Measurements from ENCODE around the gene CDH15. TPM values are rescaled to one million over a fixed set of nuclear protein-coding genes. Genes with fewer than 3 reads are reported as not detected.

CDH15 gene
- total RNA-seq, 1 donor from 2014 or later = 0.07 TPM

DNA sequence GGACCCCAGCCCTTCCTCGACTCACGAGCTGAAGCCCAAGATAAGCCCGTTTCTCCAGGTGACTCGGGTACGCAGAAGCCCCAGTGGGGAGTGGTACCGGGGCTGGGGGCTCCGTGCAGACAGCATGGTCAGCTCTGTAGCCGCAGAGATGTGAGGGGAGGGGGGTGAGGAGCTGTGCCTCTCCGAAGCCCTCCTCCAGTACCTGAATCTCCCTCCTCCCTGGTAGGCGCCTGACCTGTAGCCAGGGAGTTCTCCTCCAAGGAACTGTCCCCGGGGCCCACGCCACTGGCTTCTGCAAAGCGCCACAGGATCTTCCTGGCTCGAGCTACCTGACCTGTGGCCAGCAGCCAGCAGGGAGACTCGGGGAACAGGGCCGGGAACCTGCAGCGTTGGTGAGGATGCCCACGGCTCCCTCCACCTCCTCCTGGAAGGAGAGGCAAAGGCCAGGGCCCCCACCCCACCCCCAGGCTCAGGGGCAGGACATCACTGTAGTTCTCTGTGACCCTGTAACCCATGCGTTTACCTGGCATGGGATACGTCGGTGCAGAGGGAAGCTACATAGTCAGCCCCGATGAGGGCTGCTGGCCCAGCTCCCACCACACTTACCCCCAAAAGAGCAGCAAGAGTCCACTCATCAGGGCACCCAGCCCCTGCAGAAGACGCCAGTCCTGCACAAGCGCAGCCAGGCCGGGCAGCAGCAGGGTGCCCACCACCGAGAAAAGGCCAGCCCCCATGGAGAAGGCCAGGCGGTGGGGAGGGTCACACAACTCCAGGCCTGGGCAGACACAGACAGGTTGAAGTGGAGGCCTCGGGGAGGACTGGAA, 27.1 kb downstream of the CDH15 start:
- DNase-seq (ENCODE audit: low read depth, low spot score) = no peak

DNA sequence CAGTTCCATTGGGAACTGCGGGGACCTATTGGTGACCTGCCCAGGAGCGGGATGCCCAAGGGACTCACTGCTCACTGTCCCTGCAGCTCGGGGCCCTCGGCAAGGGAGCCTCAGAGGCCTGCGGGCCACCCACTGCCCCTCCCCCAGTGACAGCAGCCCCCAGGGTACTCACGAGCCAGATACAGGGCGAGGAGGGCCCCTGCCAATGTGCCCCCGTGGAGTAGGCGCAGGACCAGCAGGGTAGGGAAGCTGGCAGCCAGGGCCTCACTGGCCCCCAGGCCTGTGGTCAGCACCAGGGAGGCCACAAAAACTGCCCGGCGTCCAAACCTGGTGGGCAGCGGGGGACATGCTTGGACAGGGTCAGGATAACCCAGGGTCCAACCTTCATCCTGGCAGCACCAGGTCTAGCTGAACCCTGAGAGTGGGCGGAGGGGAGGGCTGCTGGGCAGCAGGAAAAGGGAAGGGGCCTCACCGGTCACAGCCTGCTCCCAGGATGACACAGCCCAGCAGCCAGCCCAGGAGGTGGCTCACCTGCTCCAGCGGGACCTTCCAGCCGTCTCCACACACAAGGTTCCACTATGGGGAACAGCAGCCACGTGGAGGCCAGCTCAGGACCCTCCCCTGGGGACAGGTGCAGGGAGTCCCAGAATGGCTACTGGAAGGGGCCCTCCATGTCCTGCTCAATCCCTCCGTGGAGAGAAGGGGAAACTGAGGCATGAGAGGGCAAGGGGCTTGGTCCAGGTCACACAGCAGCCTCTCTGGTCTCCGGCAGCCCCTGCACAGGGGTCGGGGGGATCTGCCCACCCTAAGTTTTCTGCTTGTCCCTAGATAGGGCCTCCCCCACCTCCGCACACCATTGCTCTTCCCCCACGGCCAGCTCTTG, 27.9 kb downstream of the CDH15 start:
- no peak for DNase-seq (ENCODE audit: low read depth, low spot score)

DNA sequence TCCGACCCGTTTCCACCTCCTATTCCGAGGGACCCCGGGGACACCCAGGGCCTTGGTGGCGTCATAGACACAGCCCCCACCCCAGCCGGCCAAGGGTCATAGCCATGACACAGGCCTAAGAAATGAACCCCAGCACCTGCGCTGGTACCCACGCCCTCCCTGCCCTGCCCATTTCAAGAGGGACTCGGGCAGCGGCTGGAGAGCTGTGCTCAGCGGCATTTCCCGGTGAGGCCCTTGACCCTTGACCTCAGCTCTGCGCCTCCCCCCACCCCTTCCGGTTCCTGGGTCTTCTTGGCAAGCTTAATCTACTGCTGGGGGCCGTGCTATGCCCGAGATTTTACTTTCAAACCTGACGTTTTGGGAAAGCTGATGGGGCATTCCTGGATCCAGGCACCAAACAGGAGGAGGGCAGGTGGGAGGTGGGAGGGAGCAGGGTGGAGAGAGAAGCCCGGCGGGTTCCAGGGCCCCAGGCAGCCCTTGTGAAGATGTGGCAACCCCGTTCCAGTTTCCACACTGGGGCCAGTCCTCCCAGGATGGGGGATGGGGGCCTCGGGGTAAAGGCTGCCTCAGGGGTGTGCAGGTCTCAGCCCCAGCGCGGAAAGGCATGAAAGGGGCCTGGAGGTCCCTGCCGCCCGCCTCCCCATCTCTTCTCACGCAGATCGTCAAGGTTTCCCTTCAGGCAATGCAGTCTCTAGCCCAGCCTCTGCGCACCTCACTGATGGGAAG, 28.7 kb downstream of the CDH15 start, which contains the start of gene SLC22A31:
SLC22A31 (minus strand) TSS at position 414 of the 726 bp plus-strand sequence; CDS start at position 378, 36 bp downstream.
- DNase-seq (ENCODE audit: low read depth, low spot score) = no peak

DNA sequence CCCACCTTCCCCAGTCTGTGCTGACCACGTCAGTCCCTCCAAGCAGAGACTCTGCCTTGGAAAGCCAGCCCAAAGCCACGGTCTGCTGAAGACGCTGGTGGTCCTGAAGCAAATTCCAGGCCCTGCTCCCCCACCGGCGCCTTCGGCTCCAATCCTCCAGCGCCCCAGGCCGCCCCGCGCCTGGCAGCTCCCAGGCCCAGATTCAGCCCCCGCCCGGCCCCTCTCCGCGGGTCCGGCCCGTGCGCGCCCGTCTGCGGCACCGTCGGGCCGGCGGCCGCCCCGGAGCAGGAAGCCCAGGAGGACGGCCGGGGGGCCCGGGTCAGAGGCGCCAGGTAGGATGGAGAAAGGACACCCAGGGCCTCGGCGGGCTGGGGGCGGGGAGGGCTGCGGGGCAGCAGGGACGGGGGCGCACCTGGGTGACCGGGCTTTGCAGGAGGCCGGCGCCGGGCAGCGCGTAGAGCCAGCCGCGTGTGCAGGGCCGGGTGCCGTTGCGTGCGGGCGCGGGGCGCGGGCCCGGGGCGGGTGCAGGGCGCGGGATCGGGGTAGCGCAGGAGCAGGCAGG, 29.4 kb downstream of the CDH15 start:
- DNase-seq (ENCODE audit: low read depth, low spot score) = no peak

DNA sequence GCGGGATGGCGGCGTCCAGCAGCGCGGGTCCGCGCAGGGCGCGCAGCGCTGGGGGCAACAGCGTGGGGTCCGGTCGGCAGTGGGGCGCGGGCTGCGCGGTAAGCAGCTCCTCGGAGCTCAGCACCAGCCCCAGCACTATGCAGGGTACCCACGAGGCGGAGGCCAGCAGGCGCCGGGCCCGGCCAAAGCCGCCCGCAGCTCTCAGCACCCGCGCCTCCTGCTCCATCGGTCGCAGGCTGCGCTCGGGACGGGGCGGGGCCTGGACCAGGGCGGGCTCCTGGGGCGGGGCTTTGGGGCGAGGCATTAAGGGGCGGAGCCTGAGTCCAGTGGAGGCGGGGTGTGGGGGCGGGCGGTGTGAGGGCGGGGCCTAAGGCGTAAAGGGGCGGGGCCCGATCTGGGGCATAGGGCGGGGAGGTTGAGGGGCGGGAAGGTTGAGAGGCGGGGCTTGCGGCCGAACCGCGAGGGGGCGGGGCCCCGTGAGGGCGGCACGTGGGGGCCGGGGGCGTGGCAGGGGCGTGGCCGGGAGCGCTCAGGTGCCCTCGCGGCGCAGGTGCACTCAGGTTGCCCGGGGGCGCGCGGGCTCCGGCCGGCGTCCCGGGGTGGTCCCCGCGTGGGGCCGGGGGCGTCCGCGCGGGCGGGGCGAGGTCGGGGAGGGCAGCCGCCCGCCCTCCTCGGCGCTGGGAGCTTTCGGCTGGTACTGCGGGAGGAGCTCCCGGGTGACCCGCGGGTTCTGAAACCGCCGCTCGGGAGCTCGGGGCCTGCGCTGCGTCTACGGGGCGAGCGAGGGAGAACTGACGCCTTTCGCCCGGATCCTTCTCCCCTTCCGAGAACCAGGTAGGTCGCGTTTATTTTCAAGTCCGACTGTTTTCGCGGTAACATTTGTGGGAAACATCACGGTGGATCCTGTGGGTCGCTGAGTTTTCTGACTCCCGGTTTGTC, 30.2 kb downstream of the CDH15 start:
- DNase-seq (ENCODE audit: low read depth, low spot score) = no peak

DNA sequence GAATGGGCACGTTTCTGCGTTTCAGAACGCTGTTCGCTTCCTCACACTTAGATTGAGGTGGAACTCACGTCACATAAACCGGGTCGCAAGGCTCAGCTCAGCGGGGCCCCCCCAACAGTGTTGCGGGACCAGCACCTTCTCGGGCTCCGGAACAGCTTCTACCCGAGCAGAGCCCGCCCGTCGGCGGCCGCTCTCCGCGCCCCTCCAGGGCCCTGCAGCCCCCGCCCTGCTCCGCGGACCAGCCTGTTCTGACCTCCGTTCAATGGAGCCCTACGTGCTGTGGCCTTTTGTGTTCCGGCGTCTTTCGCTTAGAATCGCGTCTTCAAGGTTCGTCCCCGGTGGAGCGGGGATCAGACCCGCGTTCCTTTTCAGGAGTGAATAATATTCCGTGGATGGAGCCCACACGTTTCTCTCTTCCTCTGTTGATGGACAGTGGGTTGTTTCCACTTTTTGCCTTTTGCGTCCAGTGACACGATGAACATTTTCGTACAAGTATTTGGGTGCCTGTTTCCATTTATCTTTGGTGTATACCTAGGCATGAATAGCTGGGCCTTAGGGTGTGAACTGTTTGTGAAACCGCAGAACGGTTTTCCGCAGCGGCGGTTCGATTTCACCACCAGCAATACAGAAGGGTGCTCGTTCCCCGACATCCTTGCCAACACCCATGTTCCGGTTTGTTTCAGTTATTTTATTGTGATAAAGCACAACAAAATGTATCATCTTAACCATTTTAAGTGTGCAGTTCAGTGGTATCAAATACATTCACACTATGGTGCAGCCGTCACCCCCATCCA, 31.1 kb downstream of the CDH15 start:
- no peak for DNase-seq (ENCODE audit: low read depth, low spot score)

DNA sequence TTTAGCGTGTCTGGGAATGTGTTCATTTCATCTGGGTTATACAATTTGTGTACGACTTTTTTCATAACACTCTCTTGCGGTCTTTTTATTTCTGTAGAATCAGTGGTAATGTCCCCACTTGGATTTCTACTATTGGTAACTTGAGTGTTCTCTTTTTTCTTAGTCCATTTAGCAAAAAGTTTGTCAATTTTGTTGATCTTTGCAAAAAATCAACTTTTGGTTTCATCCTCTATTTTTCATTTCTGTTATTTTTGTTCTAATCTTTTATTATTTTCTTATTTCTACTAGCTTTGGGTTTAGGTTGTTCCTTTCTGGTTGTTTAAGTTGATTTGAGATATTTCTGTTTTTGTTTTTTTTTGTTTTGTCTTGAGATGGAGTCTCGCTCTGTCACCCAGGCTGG, 36.4 kb downstream of the CDH15 start:
- no peak for DNase-seq (ENCODE audit: low read depth, low spot score)

DNA sequence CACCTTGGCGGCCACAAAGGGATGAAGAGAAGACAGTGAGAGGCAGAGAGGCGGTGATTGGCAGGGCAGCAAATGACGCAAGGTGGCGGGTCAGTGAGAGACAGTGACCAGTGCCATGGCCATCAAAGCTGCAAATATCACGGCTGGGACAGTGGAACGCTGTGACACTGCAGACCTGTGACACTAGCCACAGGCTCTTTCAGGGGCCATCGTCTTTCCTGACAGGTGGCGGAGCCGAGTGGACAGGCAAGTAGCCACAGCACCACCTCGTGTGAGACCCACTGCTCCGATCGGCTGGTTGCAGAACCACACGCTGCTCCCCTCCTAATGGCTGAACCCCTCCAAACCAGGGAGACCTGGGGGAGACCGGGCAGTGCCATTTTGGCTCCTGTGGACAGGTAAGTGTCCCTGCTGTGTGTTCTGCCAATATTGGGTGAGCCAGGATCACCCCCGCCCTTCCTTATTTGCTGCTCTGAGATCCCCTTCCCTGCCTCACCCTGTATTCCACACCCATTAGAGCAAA, 38.0 kb downstream of the CDH15 start:
- no peak for DNase-seq (ENCODE audit: low read depth, low spot score)

DNA sequence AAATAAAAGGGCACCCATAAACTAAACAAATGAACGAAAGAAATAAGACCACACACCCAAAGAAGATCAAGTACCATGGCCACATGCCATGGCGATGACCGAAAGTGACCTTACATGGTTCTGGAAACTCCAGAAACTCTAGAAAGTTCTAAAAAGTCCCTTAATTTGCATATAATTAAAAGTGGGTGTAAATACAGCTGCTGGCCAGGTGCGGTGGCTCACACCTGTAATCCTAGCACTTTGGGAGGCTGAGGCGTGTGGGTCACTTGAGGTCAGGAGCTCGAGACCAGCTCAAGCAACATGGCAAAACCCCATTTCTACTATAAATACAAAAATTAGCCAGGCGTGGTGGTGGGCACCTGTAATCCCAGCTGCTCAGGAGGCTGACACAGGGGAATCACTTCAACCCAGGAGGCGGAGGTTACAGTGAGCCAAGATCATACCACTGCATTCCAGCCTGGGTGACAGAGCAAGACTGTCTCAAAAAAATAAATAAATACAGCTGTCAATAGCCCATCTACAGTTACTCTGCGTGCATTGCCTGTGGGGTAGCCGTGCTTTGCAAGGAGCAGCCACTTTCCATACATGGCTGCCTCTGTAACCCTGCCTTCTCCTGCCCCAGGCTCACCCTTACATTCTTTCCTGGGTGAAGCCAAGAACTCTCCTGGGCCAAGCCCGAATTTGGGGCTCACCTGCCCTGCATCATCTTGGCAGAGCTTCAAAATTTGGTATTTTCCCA, 38.8 kb downstream of the CDH15 start:
- DNase-seq (ENCODE audit: low read depth, low spot score) = no peak

DNA sequence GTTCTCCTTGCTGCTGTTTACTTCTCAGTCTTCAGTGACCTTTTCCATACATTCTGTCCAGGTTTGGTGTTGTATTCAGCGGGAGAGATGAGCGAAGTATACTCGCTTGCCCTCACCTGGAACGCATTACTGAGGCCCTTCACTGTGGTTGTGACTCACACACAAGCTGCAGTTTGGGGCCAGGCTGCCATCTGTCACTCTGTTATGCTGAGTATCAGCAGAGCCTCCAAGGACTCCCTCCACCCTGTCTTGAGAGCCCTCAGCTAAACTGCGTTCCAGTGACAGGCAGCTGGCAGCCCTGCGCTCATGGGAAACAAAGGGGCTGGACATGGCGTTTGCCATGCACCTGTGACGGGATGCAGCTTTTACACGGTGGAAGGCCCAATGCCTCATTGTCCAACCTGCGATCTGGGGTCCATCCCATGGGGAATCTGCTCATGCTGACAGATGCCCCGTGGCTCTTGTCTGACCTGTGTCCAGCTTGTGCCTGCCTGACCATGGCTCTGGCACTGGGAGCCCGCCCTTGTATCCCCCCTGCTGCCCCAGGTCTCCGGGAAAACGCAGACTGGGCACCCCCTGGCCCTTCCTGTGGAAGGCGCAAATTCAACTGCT, 39.5 kb downstream of the CDH15 start:
- DNase-seq (ENCODE audit: low read depth, low spot score) = no peak

DNA sequence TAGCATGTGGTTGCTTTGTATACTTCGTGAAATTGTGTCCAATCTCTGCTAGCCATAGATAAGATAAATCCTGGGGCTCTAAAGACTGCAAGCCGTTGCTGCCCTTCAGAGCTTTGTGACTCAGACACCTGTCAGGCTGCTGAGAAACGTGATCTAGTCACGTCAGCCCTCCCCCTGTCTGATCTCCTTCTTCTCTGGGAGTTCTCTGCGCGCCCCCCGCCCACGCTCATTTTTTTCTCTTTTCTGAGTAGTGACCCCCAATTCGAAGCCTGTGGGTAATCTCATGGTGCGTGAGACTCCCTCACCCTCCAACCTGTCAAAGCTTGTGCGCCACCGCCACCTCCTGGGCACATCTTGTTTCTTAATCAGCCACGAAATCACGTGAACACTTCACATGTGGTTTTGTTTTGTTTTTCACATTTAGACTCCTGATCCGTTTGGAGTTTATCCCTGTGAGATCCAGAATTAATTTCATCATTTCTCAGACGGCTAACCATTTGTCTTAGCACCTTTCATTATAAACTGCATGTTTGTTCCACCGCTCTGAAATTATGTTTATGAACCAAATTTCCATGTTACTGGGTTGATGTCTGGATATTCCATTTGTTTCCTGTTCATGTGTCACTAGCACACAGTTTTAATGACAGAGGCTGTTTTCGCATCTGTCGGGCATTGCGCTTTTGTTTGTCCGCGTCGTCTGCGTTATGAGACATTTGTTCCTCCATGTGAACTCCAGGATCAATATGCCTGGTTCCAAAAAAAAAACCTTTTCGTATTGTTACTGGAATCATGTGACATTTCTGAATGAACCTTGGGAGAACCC, 45.0 kb downstream of the CDH15 start:
- peak; percentile 36 for DNase-seq (ENCODE audit: low read depth, low spot score)

DNA sequence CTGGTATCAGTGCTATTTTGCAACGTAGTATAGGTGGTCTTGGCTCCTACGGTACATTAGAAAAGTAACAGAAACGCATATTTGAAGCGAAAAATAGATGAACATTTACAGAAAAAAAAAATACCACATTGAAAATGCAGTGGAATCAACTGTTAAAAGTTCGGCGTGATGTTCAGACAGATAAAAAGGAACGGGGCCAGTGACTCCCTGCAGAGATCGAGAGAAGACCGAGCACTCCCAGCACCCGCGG, 45.5 kb downstream of the CDH15 start:
- no peak for DNase-seq (ENCODE audit: low read depth, low spot score)

DNA sequence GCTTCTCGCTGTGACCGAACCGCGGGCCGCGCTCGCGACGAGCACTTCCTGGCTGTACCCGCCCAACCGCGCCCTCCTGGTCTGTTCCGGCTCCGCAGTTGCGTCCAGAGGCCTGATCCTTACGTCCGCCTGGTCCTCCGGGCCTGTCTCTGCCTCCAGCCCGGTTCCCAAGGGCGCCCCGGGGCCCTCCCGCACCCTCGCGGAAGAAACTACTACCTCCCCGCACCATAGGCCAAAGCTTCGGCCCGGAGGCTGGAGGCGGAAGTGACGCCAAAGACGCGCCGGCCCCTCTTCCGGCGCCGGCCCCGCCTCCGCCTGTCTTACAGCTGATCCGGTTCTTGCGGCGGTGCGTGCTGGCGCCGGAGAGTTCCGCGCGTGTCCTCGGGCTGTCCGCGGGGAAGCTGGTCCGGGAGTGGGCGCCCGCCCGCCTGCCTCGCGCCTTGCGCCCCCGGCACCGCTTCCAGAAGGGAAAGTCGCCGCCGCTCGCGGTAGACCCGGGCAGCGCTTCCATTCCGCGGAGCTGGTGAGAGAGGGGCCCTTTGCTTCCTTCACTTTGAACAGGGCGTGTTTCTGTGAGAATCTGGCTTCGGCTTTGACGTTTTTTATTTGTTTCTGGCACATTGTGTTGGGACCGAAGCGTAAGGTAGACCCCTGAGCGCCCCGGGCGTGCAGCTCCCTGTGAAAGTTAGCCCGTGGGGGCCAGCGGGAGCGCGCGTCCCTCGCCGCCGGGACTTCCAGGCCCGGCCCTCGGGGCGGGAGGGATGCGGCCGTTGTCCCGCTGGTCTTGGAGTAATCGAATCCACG, 46.0 kb downstream of the CDH15 start, which contains the start of gene ZNF778:
ZNF778 (plus strand) TSS at position 316 of the 804 bp plus-strand sequence. CDS start 3,425 bp downstream, outside the sequence.
- DNase-seq (ENCODE audit: low read depth, low spot score) = peak; percentile 50

DNA sequence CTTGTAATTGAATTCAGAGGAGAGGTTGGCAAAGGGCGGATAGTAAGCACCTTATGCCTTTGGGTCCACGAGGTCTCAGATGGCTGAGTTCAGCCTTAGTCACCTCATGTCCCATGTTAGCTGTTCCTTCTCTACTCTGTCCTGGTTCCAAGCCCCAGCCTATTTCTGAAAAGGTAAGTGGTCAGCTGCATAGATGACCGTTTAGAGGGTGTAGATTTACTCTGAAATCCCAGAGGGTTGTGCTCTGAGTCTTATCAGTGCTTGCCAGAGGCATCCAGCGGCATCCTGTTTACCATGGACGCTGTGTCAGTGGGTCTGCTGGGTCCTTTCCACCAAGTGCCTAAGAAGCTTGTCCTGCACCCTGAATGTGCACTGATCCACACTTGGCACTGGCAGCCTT, 47.8 kb downstream of the CDH15 start:
- DNase-seq (ENCODE audit: low read depth, low spot score) = no peak

DNA sequence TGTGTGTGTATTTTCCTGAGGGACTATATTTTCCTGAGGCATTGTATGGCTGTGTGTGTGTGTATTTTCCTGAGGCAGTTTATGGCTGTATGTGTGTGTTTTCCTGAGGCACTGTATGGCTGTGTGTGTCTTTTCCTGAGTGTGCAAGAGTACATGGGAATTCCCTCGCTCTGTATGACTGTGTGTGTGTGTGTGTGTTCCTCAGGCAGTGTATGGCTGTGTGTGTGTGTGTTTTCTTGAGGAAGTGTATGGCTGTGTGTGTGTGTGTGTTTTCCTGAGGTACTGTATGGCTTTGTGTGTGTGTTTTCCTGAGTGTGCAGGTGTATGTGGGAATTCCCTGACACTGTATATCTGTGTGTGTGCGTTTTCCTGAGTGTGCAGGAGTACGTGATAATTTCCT, 50.1 kb downstream of the CDH15 start:
- DNase-seq (ENCODE audit: low read depth, low spot score) = no peak

DNA sequence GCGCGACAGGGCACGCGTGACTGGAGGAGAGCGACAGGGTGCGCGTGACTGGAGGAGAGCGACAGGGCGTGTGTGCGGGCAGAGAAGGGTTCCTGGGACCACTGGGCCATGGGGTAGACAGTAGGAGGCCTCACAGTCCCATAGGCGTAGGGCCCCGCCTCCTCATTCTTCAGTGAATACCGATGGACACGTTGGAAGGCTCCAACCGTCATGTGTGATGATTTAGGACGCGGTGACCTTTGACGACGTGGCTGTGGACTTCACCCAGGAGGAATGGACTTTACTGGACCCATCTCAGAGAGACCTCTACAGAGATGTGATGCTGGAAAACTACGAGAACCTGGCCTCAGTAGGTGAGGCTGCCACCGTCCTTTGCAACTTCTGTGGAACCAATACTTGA, 51.4 kb downstream of the CDH15 start:
- no peak for DNase-seq (ENCODE audit: low read depth, low spot score)

DNA sequence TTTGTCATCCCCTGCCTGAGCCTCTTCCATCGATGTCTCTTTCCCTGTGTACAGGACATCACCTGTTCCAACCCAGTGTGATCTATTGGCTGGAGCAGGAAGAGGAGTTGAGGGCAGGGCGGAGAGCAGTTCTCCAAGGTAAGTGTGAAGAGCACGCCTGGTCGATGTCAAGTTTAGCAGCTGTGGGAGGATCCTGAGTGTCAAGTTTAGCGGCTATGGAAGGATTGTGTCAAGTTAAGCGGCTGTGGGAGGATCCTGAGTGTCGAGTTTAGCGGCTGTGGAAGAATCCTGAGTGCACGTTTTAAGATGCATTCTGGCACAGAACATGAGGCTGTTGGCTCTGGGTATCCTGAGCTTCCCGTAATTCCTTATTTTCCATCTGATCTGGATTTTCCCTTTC, 53.1 kb downstream of the CDH15 start:
- no peak for DNase-seq (ENCODE audit: low read depth, low spot score)

Data from pulmonary artery endothelial cell (primary cell).